ENCODE measurements around the gene PLEKHG2. TPM values are rescaled to one million over a fixed set of nuclear protein-coding genes. Genes with fewer than 3 reads are reported as not detected.

Gene PLEKHG2
- polyA plus RNA-seq, 1 donor from 2014 or later = 14.3 TPM

DNA sequence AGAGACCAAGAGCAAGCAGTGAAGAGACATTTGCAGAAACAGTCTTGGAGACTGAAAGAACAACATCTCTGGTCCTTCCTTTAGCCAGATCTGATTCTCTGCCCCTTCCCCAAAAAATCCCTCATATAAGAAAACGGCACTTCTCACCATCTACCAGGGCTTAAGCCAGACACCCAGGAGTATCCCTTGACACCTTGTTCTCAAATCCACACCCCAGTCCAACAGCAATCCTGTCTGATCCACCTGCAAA, 1.7 kb upstream of the PLEKHG2 start:
- Histone ChIP-seq H3K9ac (ENCODE audit: low read length) (no peak overlapping the region), H3K27ac (ENCODE audit: low read length) (no peak overlapping the region), H3K79me2 (replicated peaks; ENCODE audit: insufficient read depth, low read length) (peaks cover 22% of the 10 kb centered on the region), H2AFZ (ENCODE audit: low read depth, low read length) (no peak overlapping the region), H3K9me2 (ENCODE audit: insufficient read depth, low read length) (no peaks in the 10 kb centered on the region), H3K4me3 (ENCODE audit: low read length) (no peak overlapping the region), H3F3A (ENCODE audit: insufficient read depth, low read length, poor library complexity, severe bottlenecking) (no peaks in the 10 kb centered on the region), H3K36me3 (ENCODE audit: insufficient read depth, low read length) (no peaks in the 10 kb centered on the region), H3K4me2 (ENCODE audit: low read length) (no peak overlapping the region), H3K27me3 (ENCODE audit: insufficient read depth, low read depth, low read length) (peaks cover 49% of the 10 kb centered on the region), H4K20me1 (ENCODE audit: insufficient read depth) (no peaks in the 10 kb centered on the region), H3K9me3 (ENCODE audit: low read length) (no peaks in the 10 kb centered on the region)
- TF ChIP-seq, protein P1, sequence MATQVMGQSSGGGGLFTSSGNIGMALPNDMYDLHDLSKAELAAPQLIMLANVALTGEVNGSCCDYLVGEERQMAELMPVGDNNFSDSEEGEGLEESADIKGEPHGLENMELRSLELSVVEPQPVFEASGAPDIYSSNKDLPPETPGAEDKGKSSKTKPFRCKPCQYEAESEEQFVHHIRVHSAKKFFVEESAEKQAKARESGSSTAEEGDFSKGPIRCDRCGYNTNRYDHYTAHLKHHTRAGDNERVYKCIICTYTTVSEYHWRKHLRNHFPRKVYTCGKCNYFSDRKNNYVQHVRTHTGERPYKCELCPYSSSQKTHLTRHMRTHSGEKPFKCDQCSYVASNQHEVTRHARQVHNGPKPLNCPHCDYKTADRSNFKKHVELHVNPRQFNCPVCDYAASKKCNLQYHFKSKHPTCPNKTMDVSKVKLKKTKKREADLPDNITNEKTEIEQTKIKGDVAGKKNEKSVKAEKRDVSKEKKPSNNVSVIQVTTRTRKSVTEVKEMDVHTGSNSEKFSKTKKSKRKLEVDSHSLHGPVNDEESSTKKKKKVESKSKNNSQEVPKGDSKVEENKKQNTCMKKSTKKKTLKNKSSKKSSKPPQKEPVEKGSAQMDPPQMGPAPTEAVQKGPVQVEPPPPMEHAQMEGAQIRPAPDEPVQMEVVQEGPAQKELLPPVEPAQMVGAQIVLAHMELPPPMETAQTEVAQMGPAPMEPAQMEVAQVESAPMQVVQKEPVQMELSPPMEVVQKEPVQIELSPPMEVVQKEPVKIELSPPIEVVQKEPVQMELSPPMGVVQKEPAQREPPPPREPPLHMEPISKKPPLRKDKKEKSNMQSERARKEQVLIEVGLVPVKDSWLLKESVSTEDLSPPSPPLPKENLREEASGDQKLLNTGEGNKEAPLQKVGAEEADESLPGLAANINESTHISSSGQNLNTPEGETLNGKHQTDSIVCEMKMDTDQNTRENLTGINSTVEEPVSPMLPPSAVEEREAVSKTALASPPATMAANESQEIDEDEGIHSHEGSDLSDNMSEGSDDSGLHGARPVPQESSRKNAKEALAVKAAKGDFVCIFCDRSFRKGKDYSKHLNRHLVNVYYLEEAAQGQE (IDR thresholded peaks at IDR 0.05; ENCODE audit: borderline replicate concordance) = no peak
- TF ChIP-seq POLR2AphosphoS5 (IDR thresholded peaks at IDR 0.05) (no peak), EZH2 (IDR thresholded peaks at IDR 0.05; ENCODE audit: borderline replicate concordance, insufficient read depth, low read length, poor library complexity, severe bottlenecking) (no peak), RAD21 (conservative IDR thresholded peaks at IDR 0.05) (no peak), TAF1 (IDR thresholded peaks at IDR 0.05; ENCODE audit: low read depth) (no peak), CTCF (IDR thresholded peaks at IDR 0.05; ENCODE audit: poor library complexity, severe bottlenecking) (no peak), MXI1 (conservative IDR thresholded peaks at IDR 0.05; ENCODE audit: poor library complexity, severe bottlenecking) (no peak), EP300 (conservative IDR thresholded peaks at IDR 0.05; ENCODE audit: poor library complexity, severe bottlenecking) (no peak), SMC3 (conservative IDR thresholded peaks at IDR 0.05; ENCODE audit: poor library complexity) (no peak)

DNA sequence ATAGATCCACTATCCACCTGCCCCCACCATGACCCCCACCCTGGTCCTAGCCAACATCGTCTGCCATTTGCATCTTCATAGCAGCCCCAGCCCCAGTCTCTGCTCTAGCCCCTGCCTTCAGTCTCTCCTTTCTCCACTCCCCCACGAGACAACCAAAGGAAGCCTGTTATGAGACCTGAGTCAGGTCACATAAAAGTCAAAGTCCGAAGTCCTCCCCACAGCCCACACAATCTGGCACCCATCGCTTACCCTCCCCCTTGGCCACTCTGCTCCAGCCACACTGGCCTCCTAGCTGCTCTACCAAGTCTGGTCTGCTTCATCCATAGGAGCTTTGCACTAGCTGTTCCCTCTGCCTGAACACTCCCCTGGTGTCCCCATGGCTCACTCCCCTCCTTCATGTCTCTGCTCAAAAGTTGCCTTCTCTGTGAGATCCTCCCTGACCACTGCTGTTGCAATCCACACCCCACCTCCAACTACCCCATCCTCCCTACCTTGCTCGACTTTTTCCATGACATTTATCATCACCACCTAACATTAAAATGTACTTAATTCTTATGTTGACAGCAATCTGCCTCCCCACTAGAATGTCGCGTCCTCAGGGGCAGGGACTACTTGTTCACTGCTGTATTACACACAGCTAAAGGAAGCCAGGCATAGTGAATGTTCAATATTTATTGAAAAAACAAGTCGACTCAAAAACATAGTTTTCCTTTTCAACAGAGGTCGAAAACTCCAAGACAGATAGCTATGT, 1.2 kb upstream of the PLEKHG2 start:
- no peaks in the 10 kb centered on the region for H3K9me3 ChIP-seq (ENCODE audit: low read length)
- H3K9ac ChIP-seq (ENCODE audit: low read length) = peak overlapping the region; percentile 55
- peaks cover 27% of the 10 kb centered on the region for H3K79me2 ChIP-seq (replicated peaks; ENCODE audit: insufficient read depth, low read length)
- peak overlapping the region; percentile 73 for H3K27ac ChIP-seq (ENCODE audit: low read length)
- no peaks in the 10 kb centered on the region for H3K9me2 ChIP-seq (ENCODE audit: insufficient read depth, low read length)
- no peak overlapping the region for H3K4me2 ChIP-seq (ENCODE audit: low read length)
- no peaks in the 10 kb centered on the region for H3F3A ChIP-seq (ENCODE audit: insufficient read depth, low read length, poor library complexity, severe bottlenecking)
- TF ChIP-seq EZH2 (IDR thresholded peaks at IDR 0.05; ENCODE audit: borderline replicate concordance, insufficient read depth, low read length, poor library complexity, severe bottlenecking) = no peak
- TF ChIP-seq POLR2AphosphoS5 (IDR thresholded peaks at IDR 0.05) = no peak
- TF ChIP-seq, protein P1 (IDR thresholded peaks at IDR 0.05; ENCODE audit: borderline replicate concordance) = no peak
- TF ChIP-seq EP300 (conservative IDR thresholded peaks at IDR 0.05; ENCODE audit: poor library complexity, severe bottlenecking) = no peak
- TF ChIP-seq TAF1 (IDR thresholded peaks at IDR 0.05; ENCODE audit: low read depth) = no peak
- TF ChIP-seq CTCF (IDR thresholded peaks at IDR 0.05; ENCODE audit: poor library complexity, severe bottlenecking) = no peak
- TF ChIP-seq RAD21 (conservative IDR thresholded peaks at IDR 0.05) = no peak
- no peak for TF ChIP-seq MXI1 (conservative IDR thresholded peaks at IDR 0.05; ENCODE audit: poor library complexity, severe bottlenecking)
- peak overlapping the region; percentile 89 for H3K4me3 ChIP-seq (ENCODE audit: low read length)
- no peaks in the 10 kb centered on the region for H3K36me3 ChIP-seq (ENCODE audit: insufficient read depth, low read length)
- H3K27me3 ChIP-seq (ENCODE audit: insufficient read depth, low read depth, low read length) = peaks cover 44% of the 10 kb centered on the region
- H4K20me1 ChIP-seq (ENCODE audit: insufficient read depth) = no peaks in the 10 kb centered on the region
- H2AFZ ChIP-seq (ENCODE audit: low read depth, low read length) = no peak overlapping the region

Data from neural cell (in vitro differentiated cells).